B cell (primary cell): ENCODE measurements around the gene TWSG1. TPM values are rescaled to one million over a fixed set of nuclear protein-coding genes. Genes with fewer than 3 reads are reported as not detected.

Experiments
- ATAC-seq: fragments of 200-7000 bp; cut with Tn5 transposase; one replicate; pipeline ENCODE4 v1.10.0; 2021; ENCODE audit warnings: low read depth, mild to moderate bottlenecking, moderate number of reproducible peaks, moderate library complexity
- CTCF ChIA-PET: fragments of 350-600 bp; sonication (Branson Sonifier 250); formaldehyde crosslinking; loops from one replicate; lab custom pipeline; 2021; ENCODE audit warnings: antibody characterized with exemption, inconsistent platforms; lab: Charles Lee
- POLR2A ChIA-PET: fragments of 350-600 bp; sonication (Branson Sonifier 250); formaldehyde crosslinking; loops from one replicate; lab custom pipeline; 2021; ENCODE audit warnings: antibody characterized with exemption; lab: Charles Lee
- DNase-seq: peaks from one replicate; pipeline ENCODE4 v3.0.0; 2013
- H2AFZ ChIP-seq: 2 replicates; pipeline ENCODE4 v1.6.1; 2012; ENCODE audit warnings: mild to moderate bottlenecking, low read depth, low read length; ENCODE audit not compliant: insufficient read depth, poor library complexity, severe bottlenecking
- H3K27ac ChIP-seq, 2 donors: 1 replicate in 1 of 2; 2 replicates in 1 of 2; pipeline ENCODE4 v1.5.1; 2012 to 2013; ENCODE audit warnings: low read length in 2 of 2, mild to moderate bottlenecking in 2 of 2, moderate library complexity in 1 of 2
- H3K27me3 ChIP-seq, 4 experiments: fragments of 200-600 bp in 1 of 4; sonication (generic) in 1 of 4; replicated peaks in 1 of 4; 1 replicate in 2 of 4; 2 replicates in 2 of 4; pipeline versions ENCODE4 v1.6.1 to v1.7.0; 2013 to 2016; ENCODE audit warnings: low read length in 3 of 4, mild to moderate bottlenecking in 2 of 4, mixed read lengths in 1 of 4, moderate library complexity in 1 of 4; ENCODE audit not compliant: insufficient read depth in 4 of 4, control insufficient read depth in 3 of 4; ENCODE audit errors: control extremely low read depth in 1 of 4
- H3K36me3 ChIP-seq, 2 experiments: replicated peaks in 1 of 2; 1 replicate in 1 of 2; 2 replicates in 1 of 2; pipeline versions ENCODE4 v1.6.1 to v1.7.1; 2013; ENCODE audit warnings: low read length in 1 of 2; ENCODE audit not compliant: insufficient read depth in 2 of 2, control insufficient read depth in 1 of 2; ENCODE audit errors: control extremely low read depth in 1 of 2, extremely low read depth in 1 of 2
- H3K4me1 ChIP-seq, 2 donors: fragments of 200-600 bp in 1 of 2; sonication (generic) in 1 of 2; 1 replicate in 1 of 2; 2 replicates in 1 of 2; pipeline versions ENCODE4 v1.5.1 to v1.6.1; 2013 to 2017; ENCODE audit warnings: low read length in 2 of 2; ENCODE audit not compliant: control insufficient read depth in 2 of 2, insufficient read depth in 2 of 2
- H3K4me2 ChIP-seq: replicated peaks from 2 replicates; pipeline ENCODE3; 2012; ENCODE audit warnings: mild to moderate bottlenecking, low read depth, low read length; ENCODE audit not compliant: poor library complexity, severe bottlenecking
- H3K4me3 ChIP-seq, 5 experiments: fragments of 200-600 bp in 1 of 5; sonication (generic) in 1 of 5; 1 replicate in 3 of 5; 2 replicates in 2 of 5; pipeline versions ENCODE4 v1.5.1 to v1.7.0; 2011 to 2016; ENCODE audit warnings: low read length in 4 of 5, mild to moderate bottlenecking in 4 of 5, low read depth in 2 of 5, control low read depth in 1 of 5, moderate library complexity in 1 of 5; ENCODE audit not compliant: insufficient read depth in 1 of 5; ENCODE audit errors: control extremely low read depth in 1 of 5, extremely low read depth in 1 of 5
- H3K79me2 ChIP-seq: fragments of 200-600 bp; sonication (generic); one replicate; pipeline ENCODE4 v1.6.0; 2016; ENCODE audit warnings: low read length; ENCODE audit not compliant: control insufficient read depth, insufficient read depth
- H3K9ac ChIP-seq: fragments of 200-600 bp; sonication (generic); 2 replicates; pipeline ENCODE4 v1.6.1; 2017; ENCODE audit warnings: mild to moderate bottlenecking, low read length, moderate library complexity
- H3K9me3 ChIP-seq, 3 donors: one replicate each; pipeline versions ENCODE4 v1.6.1 to v1.7.1; 2013; ENCODE audit warnings: low read length in 2 of 3; ENCODE audit not compliant: control insufficient read depth in 2 of 3, insufficient read depth in 1 of 3; ENCODE audit errors: control extremely low read depth in 1 of 3
- H4K20me1 ChIP-seq: 2 replicates; pipeline ENCODE4 v1.6.0; 2012; ENCODE audit warnings: mild to moderate bottlenecking, low read length; ENCODE audit not compliant: insufficient read depth, control insufficient read depth, poor library complexity, severe bottlenecking
- H3K27ac Mint-ChIP-seq: one replicate; pipeline ENCODE4 v1.8.0; 2021; ENCODE audit warnings: mixed read lengths
- H3K27me3 Mint-ChIP-seq: one replicate; pipeline ENCODE4 v1.8.0; 2021; ENCODE audit warnings: mixed read lengths
- H3K4me1 Mint-ChIP-seq: one replicate; pipeline ENCODE4 v1.8.0; 2021; ENCODE audit warnings: mixed read lengths
- H3K4me3 Mint-ChIP-seq: one replicate; pipeline ENCODE4 v1.8.0; 2021; ENCODE audit warnings: mixed read lengths
- H3K9me3 Mint-ChIP-seq: one replicate; pipeline ENCODE4 v1.8.0; 2022; ENCODE audit warnings: mixed read lengths; ENCODE audit not compliant: insufficient read depth
- CTCF ChIP-seq: fragments of 200-600 bp; IDR thresholded peaks from one replicate; pipeline ENCODE4 v1.8.0; 2022; ENCODE audit warnings: antibody characterized with exemption, mild to moderate bottlenecking
- EZH2 ChIP-seq: IDR thresholded peaks from 2 replicates; pipeline ENCODE4 v1.6.1; 2012; ENCODE audit warnings: borderline replicate concordance, low read depth, mild to moderate bottlenecking, moderate library complexity, low read length; ENCODE audit not compliant: insufficient read depth, poor library complexity, severe bottlenecking
- WGBS: methylation state at CpG from one replicate; pipeline ENCODE4 v1.1.5; 2013; ENCODE audit warnings: missing lambda C conversion rate; ENCODE audit not compliant: insufficient coverage; 5-methylcytosine and 5-hydroxymethylcytosine counted together
- intact Hi-C: fragments of 100-400 bp; cut with micrococcal nuclease; formaldehyde crosslinking; loops from one replicate; pipeline ENCODE4 v1.10.0; 2022
- polyA plus RNA-seq: library from polyadenylated mRNA; depleted of rRNA; stranded (reverse); fragments of >200 nt; gene quantifications from 2 replicates; pipeline ENCODE4 v1.2.3, GENCODE V29; 2012
- total RNA-seq, 2 donors: library from RNA; stranded (reverse); fragments of 120-200 nt in 1 of 2; gene quantifications; 1 replicate in 1 of 2; 2 replicates in 1 of 2; pipeline versions ENCODE4 v1.2.3 to v1.2.4, GENCODE V29; 2013 to 2022

TWSG1 gene
- total and polyA plus RNA-seq, 2 donors (not counting 1 experiment from before 2014, with no cell fraction given): 1.1 to 6.3 TPM

- H3K27ac ChIP-seq: no peak overlapping the region
- H2AFZ ChIP-seq: no peak overlapping the region
- ATAC-seq: no peak
- Mint-ChIP-seq H3K4me3 (no peak overlapping the region), H3K9me3 (no peaks in the 10 kb centered on the region), H3K27ac (no peak overlapping the region), H3K27me3 (no peaks in the 10 kb centered on the region), H3K4me1 (peaks cover 9% of the 10 kb centered on the region)
- peaks cover 1 to 10% of the 10 kb centered on the region in 2 donors for H3K4me1 ChIP-seq
- no peaks in the 10 kb centered on the region for H4K20me1 ChIP-seq
- 100% methylated on average over 3 of the region's 6 CpGs for WGBS
- H3K9ac ChIP-seq: no peak overlapping the region
- no peaks in the 10 kb centered on the region for H3K27me3 ChIP-seq
- H3K9me3 ChIP-seq: peaks cover 2 to 11% (median 8%) of the 10 kb centered on the region in 3 donors
- no peak for DNase-seq
- H3K79me2 ChIP-seq: no peaks in the 10 kb centered on the region
- H3K4me2 ChIP-seq: no peak overlapping the region
- intact Hi-C loops: no loop called here
- H3K4me3 ChIP-seq: no peak overlapping the region
- no peak for TF ChIP-seq CTCF
- TF ChIP-seq EZH2: no peak
- POLR2A ChIA-PET: no interaction called here
- CTCF ChIA-PET: no interaction called here
- no peaks in the 10 kb centered on the region for H3K36me3 ChIP-seq
These were observed 94.5 kb downstream of the TWSG1 start for GRCh38 chr18:9428862-9429661.

GRCh38 chr18:9429662-9429993, 95.1 kb downstream of the TWSG1 start:
- CTCF ChIA-PET: no interaction called here
- Histone ChIP-seq H3K9me3 (peaks cover 2 to 11% (median 5%) of the 10 kb centered on the region in 3 donors), H4K20me1 (no peaks in the 10 kb centered on the region)

More at GRCh38 chr18:9429662-9429993, 95.1 kb downstream of the TWSG1 start:
- intact Hi-C loops: no loop called here
- Histone ChIP-seq H3K27ac (no peak overlapping the region), H3K27me3 (no peaks in the 10 kb centered on the region), H3K4me2 (no peak overlapping the region), H3K36me3 (no peaks in the 10 kb centered on the region), H3K79me2 (no peaks in the 10 kb centered on the region), H3K9ac (no peak overlapping the region), H3K4me3 (no peak overlapping the region), H3K4me1 (peaks cover 5 to 14% of the 10 kb centered on the region in 2 donors), H2AFZ (no peak overlapping the region)
- POLR2A ChIA-PET: no interaction called here
- ATAC-seq: no peak
- Mint-ChIP-seq H3K9me3 (no peaks in the 10 kb centered on the region), H3K27me3 (no peaks in the 10 kb centered on the region), H3K4me1 (peaks cover 12% of the 10 kb centered on the region), H3K4me3 (no peak overlapping the region), H3K27ac (no peak overlapping the region)
- 60% methylated on average over 3 of the region's 3 CpGs for WGBS
- TF ChIP-seq CTCF: no peak
- TF ChIP-seq EZH2: no peak
- DNase-seq: no peak
